GM12892 (cell line): ENCODE measurements around the gene IFITM2.

Experiments used
- POLR2A ChIP-seq: IDR thresholded peaks from 2 replicates; pipeline ENCODE4 v1.6.1; 2011; ENCODE audit warnings: low read depth, low read length, control low read depth
- POLR2AphosphoS5 ChIP-seq: IDR thresholded peaks from 2 replicates; pipeline ENCODE4 v1.6.1; 2011; ENCODE audit warnings: low read depth, low read length, control low read depth
- TAF1 ChIP-seq: IDR thresholded peaks from 2 replicates; pipeline ENCODE4 v1.6.1; 2011; ENCODE audit warnings: low read depth, mild to moderate bottlenecking, control low read depth, low read length, borderline replicate concordance

DNA sequence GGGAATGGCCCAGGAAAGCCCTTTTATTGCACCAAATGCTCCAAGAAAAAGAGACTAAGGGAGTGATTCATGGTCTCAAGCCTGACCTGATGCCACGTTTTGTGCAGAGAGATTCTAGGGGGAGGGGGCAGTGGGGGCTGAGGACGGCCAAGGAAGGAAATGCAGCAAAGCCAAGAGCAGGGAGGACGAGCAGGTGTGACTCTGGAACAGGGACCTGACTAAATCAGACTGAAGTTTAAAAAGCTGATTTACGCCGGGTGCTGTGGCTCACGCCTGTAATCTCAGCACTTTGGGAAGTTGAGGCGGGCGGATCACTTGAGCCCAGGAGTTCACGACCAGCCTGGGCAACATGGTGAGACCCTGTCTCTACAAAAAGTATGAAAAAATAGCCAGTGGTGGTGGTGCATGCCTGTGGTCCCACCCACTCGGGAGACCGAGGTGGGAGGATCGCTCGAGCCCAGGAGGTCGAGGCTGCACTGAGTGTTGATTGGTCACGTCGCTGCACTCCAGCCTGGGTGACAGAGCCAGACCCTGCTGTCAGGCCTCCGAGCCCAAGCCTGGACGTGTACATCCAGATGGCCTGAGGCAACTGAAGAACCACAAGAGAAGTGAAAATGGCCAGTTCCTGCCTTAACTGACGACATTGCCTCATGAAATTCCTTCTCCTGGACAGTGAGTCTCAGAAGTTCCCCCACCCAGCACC lies 23.9 kb downstream of the IFITM2 start:
- TF ChIP-seq POLR2A (no peak), TAF1 (no peak), POLR2AphosphoS5 (no peak)
